Left lung (tissue), 10 donors: ENCODE results near the gene PLA2G4A. TPM values are rescaled to one million over a fixed set of nuclear protein-coding genes. Genes with fewer than 3 reads are reported as not detected.

Experiments
- ATAC-seq: fragments of 200-7000 bp; cut with Tn5 transposase; one replicate; pipeline ENCODE4 v1.9.1; 2020; ENCODE audit warnings: moderate library complexity
- DNase-seq, 4 donors: peaks; one replicate each; pipeline ENCODE4 v3.0.0-alpha.2; 2013 to 2020
- H3K27ac ChIP-seq, 2 donors: fragments of 200-600 bp; sonication (generic) in 1 of 2; one replicate each; pipeline versions ENCODE4 v1.5.0 to v1.8.0; 2020 to 2021
- H3K27me3 ChIP-seq, 2 donors: fragments of 200-600 bp; sonication (generic) in 1 of 2; one replicate each; pipeline versions ENCODE4 v1.5.0 to v1.8.0; 2020 to 2021
- H3K36me3 ChIP-seq, 2 donors: fragments of 200-600 bp; sonication (generic) in 1 of 2; one replicate each; pipeline versions ENCODE4 v1.5.0 to v1.8.0; 2020 to 2021
- H3K4me1 ChIP-seq, 2 donors: fragments of 200-600 bp; one replicate each; pipeline ENCODE4 v1.8.0; 2021
- H3K4me3 ChIP-seq, 2 donors: fragments of 200-600 bp; sonication (generic) in 1 of 2; one replicate each; pipeline versions ENCODE4 v1.5.0 to v1.8.0; 2020 to 2021; ENCODE audit warnings: mild to moderate bottlenecking in 1 of 2
- H3K9me3 ChIP-seq, 2 donors: fragments of 200-600 bp; sonication (generic) in 1 of 2; one replicate each; pipeline versions ENCODE4 v1.5.0 to v1.8.0; 2020 to 2021
- intact Hi-C, 2 donors: fragments of 100-400 bp; cut with DNase I; formaldehyde crosslinking; loops; one replicate each; pipeline versions ENCODE4 v1.11.2 to v1.14.2; 2022
- polyA plus RNA-seq, 6 donors: library from polyadenylated mRNA; unstranded; fragments of 120-200 nt; gene quantifications; one replicate each; pipeline ENCODE4 v1.2.1, GENCODE V29; 2013; ENCODE audit not compliant: insufficient read length in 6 of 6
- total RNA-seq, 2 donors: library from RNA; stranded (reverse); fragmentation: NEBNext Ultra II Directional; extraction: Animal tissue kit (Norgen Biotek cat#: 25700); gene quantifications; one replicate each; pipeline ENCODE4 v1.2.1, GENCODE V29; 2021
- TF ChIP-seq, protein P1 (sequence below), 2 donors: fragments of 200-600 bp; sonication (generic) in 1 of 2; IDR thresholded peaks; one replicate each; pipeline versions ENCODE4 v1.5.0 to v1.8.0; 2021; ENCODE audit warnings: antibody characterized with exemption in 2 of 2
- donor health status: DM: no; HTN: yes; CAD: no.
- donor health status: DM: no; HTN: no; CAD: no.

PLA2G4A gene
- total and polyA plus RNA-seq, 8 donors, result 8.2 to 13.9 (median 10.4) TPM

DNA sequence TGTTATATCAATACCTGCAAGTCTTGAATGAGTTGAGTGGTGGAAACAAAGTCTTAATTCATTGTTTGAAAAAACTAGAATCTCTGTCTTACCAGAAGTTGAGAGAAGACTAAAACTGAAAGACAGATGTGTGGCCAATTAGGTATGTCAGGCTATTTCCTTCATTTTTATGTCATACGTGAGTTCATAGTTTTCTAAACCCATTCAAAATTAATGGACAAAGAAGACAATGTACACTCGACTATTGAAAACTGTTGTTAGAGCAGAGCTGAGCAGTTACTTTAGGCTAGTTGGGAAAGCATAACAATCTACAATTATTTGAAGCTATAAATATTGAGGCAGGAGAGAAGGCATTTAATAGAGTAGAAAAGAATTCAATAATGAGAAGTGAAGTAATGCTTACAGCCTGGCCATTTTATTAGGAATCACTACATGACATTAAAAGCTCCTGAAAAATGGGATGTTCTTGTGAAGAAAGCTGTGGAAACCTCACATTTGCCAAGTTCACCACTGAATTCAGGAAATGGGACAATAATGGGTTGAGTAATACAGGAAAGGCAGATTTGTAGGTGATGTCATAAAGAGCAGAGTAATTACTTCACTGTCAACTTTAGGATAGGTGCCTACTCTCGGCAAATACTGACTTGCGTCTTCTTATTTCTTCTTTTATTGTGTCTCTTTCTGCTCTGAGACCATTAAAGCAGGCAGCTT, 204.4 kb downstream of the PLA2G4A start:
- no peak for ATAC-seq
- H3K9me3 ChIP-seq, result peaks cover 0 to 23% of the 10 kb centered on the region in 2 donors
- H3K27me3 ChIP-seq, result no peaks in the 10 kb centered on the region
- H3K27ac ChIP-seq, result no peak overlapping the region
- intact Hi-C loops, result no loop called here
- TF ChIP-seq, protein P1, sequence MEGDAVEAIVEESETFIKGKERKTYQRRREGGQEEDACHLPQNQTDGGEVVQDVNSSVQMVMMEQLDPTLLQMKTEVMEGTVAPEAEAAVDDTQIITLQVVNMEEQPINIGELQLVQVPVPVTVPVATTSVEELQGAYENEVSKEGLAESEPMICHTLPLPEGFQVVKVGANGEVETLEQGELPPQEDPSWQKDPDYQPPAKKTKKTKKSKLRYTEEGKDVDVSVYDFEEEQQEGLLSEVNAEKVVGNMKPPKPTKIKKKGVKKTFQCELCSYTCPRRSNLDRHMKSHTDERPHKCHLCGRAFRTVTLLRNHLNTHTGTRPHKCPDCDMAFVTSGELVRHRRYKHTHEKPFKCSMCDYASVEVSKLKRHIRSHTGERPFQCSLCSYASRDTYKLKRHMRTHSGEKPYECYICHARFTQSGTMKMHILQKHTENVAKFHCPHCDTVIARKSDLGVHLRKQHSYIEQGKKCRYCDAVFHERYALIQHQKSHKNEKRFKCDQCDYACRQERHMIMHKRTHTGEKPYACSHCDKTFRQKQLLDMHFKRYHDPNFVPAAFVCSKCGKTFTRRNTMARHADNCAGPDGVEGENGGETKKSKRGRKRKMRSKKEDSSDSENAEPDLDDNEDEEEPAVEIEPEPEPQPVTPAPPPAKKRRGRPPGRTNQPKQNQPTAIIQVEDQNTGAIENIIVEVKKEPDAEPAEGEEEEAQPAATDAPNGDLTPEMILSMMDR (IDR thresholded peaks at IDR 0.05), result no peak
- no peak for DNase-seq
- no peak overlapping the region for H3K4me3 ChIP-seq
- no peaks in the 10 kb centered on the region for H3K4me1 ChIP-seq
- H3K36me3 ChIP-seq, result no peaks in the 10 kb centered on the region

GRCh38 chr1:187033693-187034390, 205.1 kb downstream of the PLA2G4A start:
- ATAC-seq (no peak), DNase-seq (no peak)
- TF ChIP-seq, protein P1 (IDR thresholded peaks at IDR 0.05), result no peak
- Histone ChIP-seq H3K27me3 (no peaks in the 10 kb centered on the region), H3K9me3 (peaks cover 0 to 16% of the 10 kb centered on the region in 2 donors), H3K4me1 (no peaks in the 10 kb centered on the region), H3K27ac (no peak overlapping the region), H3K4me3 (no peak overlapping the region), H3K36me3 (no peaks in the 10 kb centered on the region)
- intact Hi-C loops, result no loop called here

GRCh38 chr1:187034501-187034900, 205.8 kb downstream of the PLA2G4A start:
- no peak overlapping the region for H3K4me3 ChIP-seq
- no peaks in the 10 kb centered on the region for H3K36me3 ChIP-seq
- no peak overlapping the region for H3K27ac ChIP-seq
- TF ChIP-seq, protein P1 (IDR thresholded peaks at IDR 0.05), result no peak
- no peak for ATAC-seq
- no peak for DNase-seq
- H3K27me3 ChIP-seq, result no peaks in the 10 kb centered on the region
- no peaks in the 10 kb centered on the region for H3K4me1 ChIP-seq
- intact Hi-C loops, result no loop called here
- H3K9me3 ChIP-seq, result peaks cover 0 to 9% of the 10 kb centered on the region in 2 donors

- TF ChIP-seq, protein P1 (IDR thresholded peaks at IDR 0.05), result no peak
- no peak overlapping the region for H3K4me3 ChIP-seq
- no peak for ATAC-seq
Measured at GRCh38 chr1:187037973-187038553, 209.3 kb downstream of the PLA2G4A start.

More at GRCh38 chr1:187037973-187038553, 209.3 kb downstream of the PLA2G4A start:
- intact Hi-C loops, result no loop called here
- Histone ChIP-seq H3K27me3 (no peaks in the 10 kb centered on the region), H3K27ac (no peak overlapping the region), H3K9me3 (no peaks in the 10 kb centered on the region), H3K36me3 (no peaks in the 10 kb centered on the region), H3K4me1 (no peaks in the 10 kb centered on the region)
- no peak for DNase-seq

Other genes with a start within 250 kb of the PLA2G4A start
- 100 to 1,000 TPM in 1 of 2 donors, 10 to 100 TPM in 1; 21.6 to 105 TPM for gene PTGS2, start 148.5 kb upstream of the PLA2G4A start, total RNA-seq
- gene PTGS2, start 148.5 kb upstream of the PLA2G4A start, polyA plus RNA-seq, result 10 to 100 TPM in 1 of 6 donors, 1 to 10 TPM in 5; 2.9 to 16.7 (median 4.3) TPM